ENCODE data around the gene LYAR. TPM values are rescaled to one million over a fixed set of nuclear protein-coding genes. Genes with fewer than 3 reads are reported as not detected.

The LYAR gene
- polyA plus RNA-seq, 1 of the 3 experiments (the other 2 are of a cell fraction) = 11.2 TPM

DNA sequence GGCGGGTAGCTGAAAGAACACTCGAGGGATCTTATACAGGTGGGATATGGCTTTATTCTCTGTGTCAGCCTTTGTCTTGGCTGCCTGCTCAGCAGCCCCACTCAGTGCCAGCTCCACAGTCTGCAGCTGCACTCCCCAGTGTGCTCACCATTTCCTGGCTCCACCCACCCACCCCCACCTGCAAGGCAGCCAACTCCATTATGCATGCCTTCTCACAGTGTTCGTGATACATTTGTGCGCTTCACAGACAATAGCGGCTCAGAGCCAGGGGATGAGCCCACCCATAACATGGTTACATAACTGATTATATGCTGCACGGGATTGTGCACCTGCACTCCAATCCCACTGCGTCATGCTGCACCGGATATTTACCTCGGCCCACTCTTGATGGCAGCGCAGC is 33.2 kb downstream of the LYAR start:
- peaks cover 5% of the 10 kb centered on the region for H3F3A ChIP-seq (replicated peaks; ENCODE audit: insufficient read depth)
- WGBS (ENCODE audit: low lambda C conversion rate) = 73% methylated on average over 10 of the region's 10 CpGs
- H3K4me2 ChIP-seq = no peak overlapping the region
- no peaks in the 10 kb centered on the region for H3K36me3 ChIP-seq (replicated peaks in 1 of 2; ENCODE audit: control insufficient read depth in 1 of 2, insufficient read depth in 2 of 2, low read length in 1 of 2)
- H3K4me3 ChIP-seq (ENCODE audit: low read depth in 2 of 2, low read length in 1 of 2) = no peak overlapping the region
- no peak overlapping the region for H3K9ac ChIP-seq
- no peaks in the 10 kb centered on the region for H3K27me3 ChIP-seq (ENCODE audit: insufficient read depth)
- no peaks in the 10 kb centered on the region for H3K9me3 ChIP-seq
- ChIA-PET CTCF (interaction anchor here (1.4 to 1.6 kb wide), 2 partner anchors 71 to 76 kb away, joined by 3 to 4 read pairs; no protein-coding TSS in a partner anchor), POLR2A (no interaction called here)
- no peaks in the 10 kb centered on the region for H3K79me2 ChIP-seq (ENCODE audit: insufficient read depth)
- no peak overlapping the region for H2AFZ ChIP-seq (ENCODE audit: low read depth)
- H3K9me2 ChIP-seq = no peaks in the 10 kb centered on the region
- DNase-seq = no peak
- H4K20me1 ChIP-seq (ENCODE audit: insufficient read depth) = no peaks in the 10 kb centered on the region
- no peaks in the 10 kb centered on the region for H3K4me1 ChIP-seq (ENCODE audit: control insufficient read depth in 1 of 2, insufficient read depth in 2 of 2, low read depth in 1 of 2, low read length in 1 of 2)
- TF ChIP-seq YY1 (IDR thresholded peaks at IDR 0.05; ENCODE audit: low read depth) = no peak
- TF ChIP-seq TEAD4 (IDR thresholded peaks at IDR 0.05; ENCODE audit: borderline replicate concordance, insufficient read depth) = no peak
- TF ChIP-seq, protein P1, sequence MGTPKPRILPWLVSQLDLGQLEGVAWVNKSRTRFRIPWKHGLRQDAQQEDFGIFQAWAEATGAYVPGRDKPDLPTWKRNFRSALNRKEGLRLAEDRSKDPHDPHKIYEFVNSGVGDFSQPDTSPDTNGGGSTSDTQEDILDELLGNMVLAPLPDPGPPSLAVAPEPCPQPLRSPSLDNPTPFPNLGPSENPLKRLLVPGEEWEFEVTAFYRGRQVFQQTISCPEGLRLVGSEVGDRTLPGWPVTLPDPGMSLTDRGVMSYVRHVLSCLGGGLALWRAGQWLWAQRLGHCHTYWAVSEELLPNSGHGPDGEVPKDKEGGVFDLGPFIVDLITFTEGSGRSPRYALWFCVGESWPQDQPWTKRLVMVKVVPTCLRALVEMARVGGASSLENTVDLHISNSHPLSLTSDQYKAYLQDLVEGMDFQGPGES (IDR thresholded peaks at IDR 0.05; ENCODE audit: low read depth, low read length) = no peak
- no peak for TF ChIP-seq RFX5 (IDR thresholded peaks at IDR 0.05; ENCODE audit: low read length)
- no peak for TF ChIP-seq RAD21 (IDR thresholded peaks at IDR 0.05; ENCODE audit: low read length)
- no peak for TF ChIP-seq TCF12 (IDR thresholded peaks at IDR 0.05)
- no peak for TF ChIP-seq GATA2 (CRISPR knock-in tag; IDR thresholded peaks at IDR 0.05)
- no peak for TF ChIP-seq SMC3 (IDR thresholded peaks at IDR 0.05; ENCODE audit: low read depth, low read length)
- no peak for TF ChIP-seq POLR2AphosphoS5 (IDR thresholded peaks at IDR 0.05; ENCODE audit: low read depth, low read length)
- TF ChIP-seq, protein P2, sequence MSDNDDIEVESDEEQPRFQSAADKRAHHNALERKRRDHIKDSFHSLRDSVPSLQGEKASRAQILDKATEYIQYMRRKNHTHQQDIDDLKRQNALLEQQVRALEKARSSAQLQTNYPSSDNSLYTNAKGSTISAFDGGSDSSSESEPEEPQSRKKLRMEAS (IDR thresholded peaks at IDR 0.05; ENCODE audit: low read depth) = no peak
- TF ChIP-seq, protein P3, sequence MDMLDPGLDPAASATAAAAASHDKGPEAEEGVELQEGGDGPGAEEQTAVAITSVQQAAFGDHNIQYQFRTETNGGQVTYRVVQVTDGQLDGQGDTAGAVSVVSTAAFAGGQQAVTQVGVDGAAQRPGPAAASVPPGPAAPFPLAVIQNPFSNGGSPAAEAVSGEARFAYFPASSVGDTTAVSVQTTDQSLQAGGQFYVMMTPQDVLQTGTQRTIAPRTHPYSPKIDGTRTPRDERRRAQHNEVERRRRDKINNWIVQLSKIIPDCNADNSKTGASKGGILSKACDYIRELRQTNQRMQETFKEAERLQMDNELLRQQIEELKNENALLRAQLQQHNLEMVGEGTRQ (IDR thresholded peaks at IDR 0.05; ENCODE audit: borderline replicate concordance, low read depth, low read length) = no peak
- no peak for TF ChIP-seq SIN3A (IDR thresholded peaks at IDR 0.05; ENCODE audit: borderline replicate concordance, low read depth, low read length)
- TF ChIP-seq, protein P4, sequence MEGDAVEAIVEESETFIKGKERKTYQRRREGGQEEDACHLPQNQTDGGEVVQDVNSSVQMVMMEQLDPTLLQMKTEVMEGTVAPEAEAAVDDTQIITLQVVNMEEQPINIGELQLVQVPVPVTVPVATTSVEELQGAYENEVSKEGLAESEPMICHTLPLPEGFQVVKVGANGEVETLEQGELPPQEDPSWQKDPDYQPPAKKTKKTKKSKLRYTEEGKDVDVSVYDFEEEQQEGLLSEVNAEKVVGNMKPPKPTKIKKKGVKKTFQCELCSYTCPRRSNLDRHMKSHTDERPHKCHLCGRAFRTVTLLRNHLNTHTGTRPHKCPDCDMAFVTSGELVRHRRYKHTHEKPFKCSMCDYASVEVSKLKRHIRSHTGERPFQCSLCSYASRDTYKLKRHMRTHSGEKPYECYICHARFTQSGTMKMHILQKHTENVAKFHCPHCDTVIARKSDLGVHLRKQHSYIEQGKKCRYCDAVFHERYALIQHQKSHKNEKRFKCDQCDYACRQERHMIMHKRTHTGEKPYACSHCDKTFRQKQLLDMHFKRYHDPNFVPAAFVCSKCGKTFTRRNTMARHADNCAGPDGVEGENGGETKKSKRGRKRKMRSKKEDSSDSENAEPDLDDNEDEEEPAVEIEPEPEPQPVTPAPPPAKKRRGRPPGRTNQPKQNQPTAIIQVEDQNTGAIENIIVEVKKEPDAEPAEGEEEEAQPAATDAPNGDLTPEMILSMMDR (IDR thresholded peaks at IDR 0.05) = no peak
- no peak for TF ChIP-seq MXI1 (IDR thresholded peaks at IDR 0.05; ENCODE audit: low read depth, low read length)
- no peak for TF ChIP-seq ELF1 (IDR thresholded peaks at IDR 0.05)
- no peak for TF ChIP-seq RXRA (IDR thresholded peaks at IDR 0.05; ENCODE audit: borderline replicate concordance, low read depth)
- no peak for TF ChIP-seq NFIC (IDR thresholded peaks at IDR 0.05; ENCODE audit: borderline replicate concordance)
- TF ChIP-seq, protein P5, sequence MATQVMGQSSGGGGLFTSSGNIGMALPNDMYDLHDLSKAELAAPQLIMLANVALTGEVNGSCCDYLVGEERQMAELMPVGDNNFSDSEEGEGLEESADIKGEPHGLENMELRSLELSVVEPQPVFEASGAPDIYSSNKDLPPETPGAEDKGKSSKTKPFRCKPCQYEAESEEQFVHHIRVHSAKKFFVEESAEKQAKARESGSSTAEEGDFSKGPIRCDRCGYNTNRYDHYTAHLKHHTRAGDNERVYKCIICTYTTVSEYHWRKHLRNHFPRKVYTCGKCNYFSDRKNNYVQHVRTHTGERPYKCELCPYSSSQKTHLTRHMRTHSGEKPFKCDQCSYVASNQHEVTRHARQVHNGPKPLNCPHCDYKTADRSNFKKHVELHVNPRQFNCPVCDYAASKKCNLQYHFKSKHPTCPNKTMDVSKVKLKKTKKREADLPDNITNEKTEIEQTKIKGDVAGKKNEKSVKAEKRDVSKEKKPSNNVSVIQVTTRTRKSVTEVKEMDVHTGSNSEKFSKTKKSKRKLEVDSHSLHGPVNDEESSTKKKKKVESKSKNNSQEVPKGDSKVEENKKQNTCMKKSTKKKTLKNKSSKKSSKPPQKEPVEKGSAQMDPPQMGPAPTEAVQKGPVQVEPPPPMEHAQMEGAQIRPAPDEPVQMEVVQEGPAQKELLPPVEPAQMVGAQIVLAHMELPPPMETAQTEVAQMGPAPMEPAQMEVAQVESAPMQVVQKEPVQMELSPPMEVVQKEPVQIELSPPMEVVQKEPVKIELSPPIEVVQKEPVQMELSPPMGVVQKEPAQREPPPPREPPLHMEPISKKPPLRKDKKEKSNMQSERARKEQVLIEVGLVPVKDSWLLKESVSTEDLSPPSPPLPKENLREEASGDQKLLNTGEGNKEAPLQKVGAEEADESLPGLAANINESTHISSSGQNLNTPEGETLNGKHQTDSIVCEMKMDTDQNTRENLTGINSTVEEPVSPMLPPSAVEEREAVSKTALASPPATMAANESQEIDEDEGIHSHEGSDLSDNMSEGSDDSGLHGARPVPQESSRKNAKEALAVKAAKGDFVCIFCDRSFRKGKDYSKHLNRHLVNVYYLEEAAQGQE (IDR thresholded peaks at IDR 0.05; ENCODE audit: low read depth, low read length) = no peak
- H3K27ac ChIP-seq (ENCODE audit: low read depth in 2 of 2, low read length in 1 of 2) = no peak overlapping the region

Measured in SK-N-SH (cell line).